H1 (cell line): ENCODE data around the gene NKAIN2. TPM values are rescaled to one million over a fixed set of nuclear protein-coding genes. Genes with fewer than 3 reads are reported as not detected.

Source experiments
- CTCF ChIA-PET: fragments of 300-600 bp; sonication (Branson Sonifier 250); formaldehyde crosslinking; loops from one replicate; lab custom pipeline; 2021; ENCODE audit not compliant: partially characterized antibody; lab: Charles Lee
- POLR2A ChIA-PET: fragments of 300-600 bp; sonication (Branson Sonifier 250); formaldehyde crosslinking; loops from one replicate; lab custom pipeline; 2021; ENCODE audit warnings: inconsistent platforms; ENCODE audit not compliant: partially characterized antibody; lab: Charles Lee
- DNase-seq, 2 experiments: peaks; one replicate each; pipeline versions ENCODE4 v3.0.0 to v3.0.0-alpha.2; 2010 to 2022; ENCODE audit warnings: low spot score in 2 of 2, low read depth in 1 of 2, mixed read lengths in 1 of 2
- FAIRE-seq: peaks from 2 replicates; lab custom pipeline; 2011; peaks lifted over from hg19 to GRCh38; lab: Jason Lieb, UNC
- H2AFZ ChIP-seq: 2 replicates; pipeline ENCODE4 v1.8.1; 2012; ENCODE audit warnings: low read length, inconsistent platforms
- H2AK5ac ChIP-seq: 2 replicates; pipeline ENCODE4 v1.6.1; 2013; ENCODE audit warnings: low read depth, low read length
- H2BK120ac ChIP-seq: replicated peaks from 2 replicates; pipeline ENCODE3; 2013; ENCODE audit warnings: low read depth, low read length, inconsistent platforms
- H2BK12ac ChIP-seq: 2 replicates; pipeline ENCODE4 v1.6.1; 2013; ENCODE audit warnings: low read depth, low read length
- H2BK15ac ChIP-seq: 2 replicates; pipeline ENCODE4 v1.6.1; 2013; ENCODE audit warnings: low read length
- H2BK20ac ChIP-seq: 2 replicates; pipeline ENCODE4 v1.6.1; 2013; ENCODE audit warnings: low read length
- H2BK5ac ChIP-seq: 2 replicates; pipeline ENCODE4 v1.6.1; 2013; ENCODE audit warnings: low read depth, low read length
- H3K14ac ChIP-seq: 2 replicates; pipeline ENCODE4 v1.6.1; 2013; ENCODE audit warnings: inconsistent platforms; ENCODE audit not compliant: insufficient read length
- H3K18ac ChIP-seq: 2 replicates; pipeline ENCODE4 v1.6.1; 2013; ENCODE audit warnings: low read length; ENCODE audit errors: extremely low read depth
- H3K23ac ChIP-seq: 2 replicates; pipeline ENCODE4 v1.6.1; 2013; ENCODE audit warnings: inconsistent platforms; ENCODE audit not compliant: insufficient read length
- H3K23me2 ChIP-seq: 2 replicates; pipeline ENCODE4 v1.6.1; 2013; ENCODE audit warnings: low read depth, low read length
- H3K27ac ChIP-seq: 2 replicates; pipeline ENCODE4 v1.6.1; 2011; ENCODE audit warnings: low read depth, low read length, inconsistent platforms
- H3K27me3 ChIP-seq, 4 experiments: replicated peaks in 1 of 4; 1 replicate in 1 of 4; 2 replicates in 3 of 4; pipeline versions ENCODE4 v1.6.1 to v1.8.1; 2011 to 2013; ENCODE audit warnings: low read length in 3 of 4, mild to moderate bottlenecking in 3 of 4, inconsistent platforms in 2 of 4, mixed read lengths in 2 of 4, moderate library complexity in 1 of 4; ENCODE audit not compliant: control insufficient read depth in 3 of 4, insufficient read depth in 3 of 4; ENCODE audit errors: extremely low read depth in 1 of 4
- H3K36me3 ChIP-seq, 4 experiments: 2 replicates each; pipeline versions ENCODE4 v1.6.1 to v1.8.1; 2011 to 2013; ENCODE audit warnings: mild to moderate bottlenecking in 4 of 4, low read length in 3 of 4, moderate library complexity in 2 of 4, control low read depth in 1 of 4, inconsistent platforms in 1 of 4; ENCODE audit not compliant: insufficient read depth in 4 of 4, control insufficient read depth in 2 of 4
- H3K4ac ChIP-seq: replicated peaks from 2 replicates; pipeline ENCODE3; 2013; ENCODE audit warnings: low read length, low read depth, mixed read lengths, inconsistent platforms; ENCODE audit not compliant: insufficient read length
- H3K4me1 ChIP-seq, 4 experiments: replicated peaks in 1 of 4; 1 replicate in 1 of 4; 2 replicates in 3 of 4; pipeline versions ENCODE4 v1.6.1 to v1.8.1; 2011 to 2013; ENCODE audit warnings: low read length in 3 of 4, inconsistent platforms in 2 of 4, mixed read lengths in 1 of 4; ENCODE audit not compliant: insufficient read depth in 4 of 4, control insufficient read depth in 3 of 4
- H3K4me2 ChIP-seq, 2 experiments: 2 replicates each; pipeline versions ENCODE4 v1.6.1 to v1.8.1; 2011 to 2013; ENCODE audit warnings: low read depth in 2 of 2, low read length in 2 of 2, control low read depth in 1 of 2, inconsistent platforms in 1 of 2, mild to moderate bottlenecking in 1 of 2; ENCODE audit not compliant: insufficient read depth in 1 of 2
- H3K4me3 ChIP-seq, 4 experiments: fragments of 200-600, 300-600 bp in 1 of 4; sonication (generic), shearing (Covaris generic), sonication (Bioruptor Twin) in 1 of 4; 2 replicates each; pipeline versions ENCODE4 v1.5.1 to v1.8.1; 2011 to 2016; ENCODE audit warnings: low read length in 4 of 4, low read depth in 3 of 4, control low read depth in 2 of 4, inconsistent platforms in 2 of 4, mild to moderate bottlenecking in 2 of 4, mixed read lengths in 1 of 4, moderate library complexity in 1 of 4; ENCODE audit not compliant: insufficient read depth in 2 of 4; ENCODE audit errors: extremely low read depth in 1 of 4
- H3K56ac ChIP-seq: replicated peaks from 2 replicates; pipeline ENCODE3; 2013; ENCODE audit warnings: low read depth, mild to moderate bottlenecking, mixed read lengths, low read length, inconsistent platforms; ENCODE audit not compliant: insufficient read length
- H3K79me1 ChIP-seq: 2 replicates; pipeline ENCODE4 v1.6.1; 2013; ENCODE audit warnings: low read depth, low read length, control low read depth
- H3K79me2 ChIP-seq, 2 experiments: 2 replicates each; pipeline versions ENCODE4 v1.6.1 to v1.8.1; 2012 to 2013; ENCODE audit warnings: low read length in 2 of 2, mild to moderate bottlenecking in 2 of 2, inconsistent platforms in 1 of 2; ENCODE audit not compliant: insufficient read depth in 2 of 2, control insufficient read depth in 1 of 2
- H3K9ac ChIP-seq, 4 experiments: replicated peaks in 1 of 4; 1 replicate in 1 of 4; 2 replicates in 3 of 4; pipeline versions ENCODE4 v1.6.1 to v1.8.1; 2011 to 2013; ENCODE audit warnings: low read depth in 3 of 4, low read length in 3 of 4, control low read depth in 2 of 4, mild to moderate bottlenecking in 2 of 4, moderate library complexity in 2 of 4, inconsistent platforms in 1 of 4; ENCODE audit errors: extremely low read depth in 1 of 4
- H3K9me3 ChIP-seq, 2 experiments: 2 replicates each; pipeline versions ENCODE4 v1.6.1 to v1.8.1; 2012 to 2013; ENCODE audit warnings: mild to moderate bottlenecking in 2 of 2, moderate library complexity in 2 of 2, control low read depth in 1 of 2, inconsistent platforms in 1 of 2, low read depth in 1 of 2, low read length in 1 of 2, mixed read lengths in 1 of 2; ENCODE audit not compliant: insufficient read depth in 2 of 2
- H4K20me1 ChIP-seq, 2 experiments: replicated peaks in 1 of 2; 2 replicates each; pipeline versions ENCODE3 to v1.8.1; 2011 to 2013; ENCODE audit warnings: inconsistent platforms in 2 of 2, low read length in 2 of 2, mild to moderate bottlenecking in 1 of 2; ENCODE audit not compliant: insufficient read depth in 2 of 2, control insufficient read depth in 1 of 2
- H4K5ac ChIP-seq: 2 replicates; pipeline ENCODE4 v1.6.1; 2013; ENCODE audit warnings: low read length, low read depth, mixed read lengths, inconsistent platforms; ENCODE audit not compliant: insufficient read length
- H4K8ac ChIP-seq: 2 replicates; pipeline ENCODE4 v1.8.0; 2013; ENCODE audit warnings: mild to moderate bottlenecking, moderate library complexity, low read length, inconsistent platforms; ENCODE audit not compliant: insufficient read depth; ENCODE audit errors: extremely low read depth
- H4K91ac ChIP-seq: replicated peaks from 2 replicates; pipeline ENCODE3; 2013; ENCODE audit warnings: low read length, mixed read lengths, inconsistent platforms; ENCODE audit not compliant: insufficient read length
- ASH2L ChIP-seq: fragments of 200-600, 300-600 bp; sonication (generic); IDR thresholded peaks from one replicate; pipeline ENCODE4 v1.7.1; 2017; ENCODE audit warnings: low read length
- ATF2 ChIP-seq: IDR thresholded peaks from 2 replicates; pipeline ENCODE4 v1.6.1; 2012; ENCODE audit warnings: low read length, inconsistent platforms
- BACH1 ChIP-seq: IDR thresholded peaks from 2 replicates; pipeline ENCODE4 v1.6.1; 2012; ENCODE audit warnings: low read length, improper control_type of control experiment
- CHD1 ChIP-seq: IDR thresholded peaks from 2 replicates; pipeline ENCODE4 v1.6.1; 2012; ENCODE audit warnings: low read depth, low read length, improper control_type of control experiment
- CTBP2 ChIP-seq: IDR thresholded peaks from 2 replicates; pipeline ENCODE4 v1.7.0; 2011; ENCODE audit warnings: borderline replicate concordance, mild to moderate bottlenecking, moderate library complexity, mixed read lengths, low read length; ENCODE audit not compliant: insufficient read depth, insufficient read length
- JUN ChIP-seq: IDR thresholded peaks from 2 replicates; pipeline ENCODE4 v1.6.1; 2011; ENCODE audit warnings: low read depth, mild to moderate bottlenecking, improper control_type of control experiment, low read length
- KDM1A ChIP-seq: fragments of 200-600, 300-600 bp; sonication (generic); IDR thresholded peaks from 2 replicates; pipeline ENCODE4 v1.7.1; 2016; ENCODE audit warnings: mild to moderate bottlenecking, low read length, borderline replicate concordance
- KDM4A ChIP-seq: IDR thresholded peaks from one replicate; pipeline ENCODE4 v1.7.1; 2012; ENCODE audit warnings: low read depth, mild to moderate bottlenecking, moderate library complexity, low read length, inconsistent platforms; ENCODE audit not compliant: severe bottlenecking
- KDM5A ChIP-seq: fragments of 200-600 bp; IDR thresholded peaks from 2 replicates; pipeline ENCODE4 v1.7.1; 2012; ENCODE audit warnings: mild to moderate bottlenecking, low read length, inconsistent platforms, mixed read lengths
- MAFK ChIP-seq: IDR thresholded peaks from 2 replicates; pipeline ENCODE4 v1.6.1; 2012; ENCODE audit warnings: low read depth, mild to moderate bottlenecking, improper control_type of control experiment, low read length
- NRF1 ChIP-seq: IDR thresholded peaks from 2 replicates; pipeline ENCODE4 v1.6.1; 2011; ENCODE audit warnings: mild to moderate bottlenecking, low read depth, low read length, improper control_type of control experiment
- SIX5 ChIP-seq: IDR thresholded peaks from 2 replicates; pipeline ENCODE4 v1.6.1; 2011; ENCODE audit warnings: mild to moderate bottlenecking, low read depth, low read length
- SP4 ChIP-seq: IDR thresholded peaks from 2 replicates; pipeline ENCODE4 v1.6.1; 2012; ENCODE audit warnings: low read length, inconsistent platforms
- TAF7 ChIP-seq: optimal IDR thresholded peaks from 2 replicates; pipeline ENCODE3; 2011; ENCODE audit warnings: low read depth, mild to moderate bottlenecking, inconsistent platforms, low read length, moderate library complexity, borderline replicate concordance
- WGBS, 2 experiments: shearing (Covaris generic) in 1 of 2; methylation state at CpG; one replicate each; pipeline versions ENCODE4 v1.1.6 to v1.1.7; 2013 to 2015; ENCODE audit warnings: low lambda C conversion rate in 2 of 2, mixed read lengths in 2 of 2, inconsistent platforms in 1 of 2, low coverage in 1 of 2, missing lambda C conversion rate in 1 of 2; ENCODE audit not compliant: insufficient replicate concordance in 2 of 2, insufficient coverage in 1 of 2, insufficient read length in 1 of 2; ENCODE audit errors: extremely low coverage in 1 of 2, missing lambda C conversion rate in 1 of 2; 5-methylcytosine and 5-hydroxymethylcytosine counted together
- polyA plus RNA-seq, 7 experiments: library from polyadenylated mRNA; depleted of rRNA in 3 of 7; stranded (reverse) in 5 of 7; unstranded in 2 of 7; fragments of >200 nt in 5 of 7; fragments of 200-250 nt in 2 of 7; gene quantifications; 1 replicate in 5 of 7; 2 replicates in 1 of 7; 4 replicates in 1 of 7; pipeline versions ENCODE4 v1.2.1 to v1.2.3, GENCODE V29; 2011 to 2013; ENCODE audit warnings: missing spikeins in 2 of 7, mixed read lengths in 2 of 7
- total RNA-seq: library from RNA; stranded (reverse); fragmentation: NEBNext Ultra II Directional; extraction: Animal tissue kit (Norgen Biotek cat#: 25700); gene quantifications from 2 replicates; pipeline ENCODE4 v1.2.1, GENCODE V29; 2021

Gene NKAIN2
- total and polyA plus RNA-seq, 2 of the 8 experiments (the other 6 are each of a cell fraction or from before 2014, with no cell fraction given): 0.20 to 0.34 TPM

GRCh38 chr6:123990376-123990775, 186.7 kb downstream of the NKAIN2 start:
- H3K14ac ChIP-seq: no peak overlapping the region
- no peak overlapping the region for H4K8ac ChIP-seq
- no peaks in the 10 kb centered on the region for H4K20me1 ChIP-seq
- FAIRE-seq (no peak), DNase-seq (no peak)
- no peak overlapping the region for H2BK5ac ChIP-seq
- no peak overlapping the region for H3K18ac ChIP-seq
- no peaks in the 10 kb centered on the region for H3K9me3 ChIP-seq
- H2AK5ac ChIP-seq: no peak overlapping the region
- H2BK120ac ChIP-seq: no peak overlapping the region
- TF ChIP-seq CTBP2: no peak
- TF ChIP-seq BACH1: no peak
- no peak for TF ChIP-seq KDM4A
- no peak for TF ChIP-seq ASH2L
- no peak for TF ChIP-seq KDM5A
- no peak for TF ChIP-seq CHD1
- no peak for TF ChIP-seq ATF2
- no peak for TF ChIP-seq MAFK
- no peak for TF ChIP-seq KDM1A
- no peak for TF ChIP-seq SP4
- TF ChIP-seq JUN: no peak
- TF ChIP-seq TAF7: no peak
- TF ChIP-seq SIX5: no peak
- no peak for TF ChIP-seq NRF1
- H4K5ac ChIP-seq: no peak overlapping the region
- H3K56ac ChIP-seq: no peak overlapping the region
- H3K23ac ChIP-seq: no peak overlapping the region
- H3K79me1 ChIP-seq: no peaks in the 10 kb centered on the region
- H2AFZ ChIP-seq: no peak overlapping the region
- 97% methylated on average over 2 of the region's 2 CpGs; no CpG with 5 or more reads in 1 of the 2 experiments for WGBS, 2 experiments
- CTCF ChIA-PET: no interaction called here
- H2BK12ac ChIP-seq: no peak overlapping the region
- no peak overlapping the region for H3K4me3 ChIP-seq
- no peaks in the 10 kb centered on the region for H3K36me3 ChIP-seq
- no peaks in the 10 kb centered on the region for H3K27me3 ChIP-seq
- H2BK15ac ChIP-seq: no peak overlapping the region
- no peak overlapping the region for H4K91ac ChIP-seq
- no peaks in the 10 kb centered on the region for H3K23me2 ChIP-seq
- H3K79me2 ChIP-seq: no peaks in the 10 kb centered on the region
- H3K9ac ChIP-seq: no peak overlapping the region
- H3K4ac ChIP-seq: no peak overlapping the region
- POLR2A ChIA-PET: no interaction called here
- no peak overlapping the region for H3K27ac ChIP-seq
- no peak overlapping the region for H2BK20ac ChIP-seq
- no peak overlapping the region for H3K4me2 ChIP-seq
- H3K4me1 ChIP-seq: no peaks in the 10 kb centered on the region
